ENCODE data around the gene TRIM33. TPM values are rescaled to one million over a fixed set of nuclear protein-coding genes. Genes with fewer than 3 reads are reported as not detected.

TRIM33 gene
- total RNA-seq: 10 to 100 TPM; 17.1 to 33.0 (median 25.3) TPM

DNA sequence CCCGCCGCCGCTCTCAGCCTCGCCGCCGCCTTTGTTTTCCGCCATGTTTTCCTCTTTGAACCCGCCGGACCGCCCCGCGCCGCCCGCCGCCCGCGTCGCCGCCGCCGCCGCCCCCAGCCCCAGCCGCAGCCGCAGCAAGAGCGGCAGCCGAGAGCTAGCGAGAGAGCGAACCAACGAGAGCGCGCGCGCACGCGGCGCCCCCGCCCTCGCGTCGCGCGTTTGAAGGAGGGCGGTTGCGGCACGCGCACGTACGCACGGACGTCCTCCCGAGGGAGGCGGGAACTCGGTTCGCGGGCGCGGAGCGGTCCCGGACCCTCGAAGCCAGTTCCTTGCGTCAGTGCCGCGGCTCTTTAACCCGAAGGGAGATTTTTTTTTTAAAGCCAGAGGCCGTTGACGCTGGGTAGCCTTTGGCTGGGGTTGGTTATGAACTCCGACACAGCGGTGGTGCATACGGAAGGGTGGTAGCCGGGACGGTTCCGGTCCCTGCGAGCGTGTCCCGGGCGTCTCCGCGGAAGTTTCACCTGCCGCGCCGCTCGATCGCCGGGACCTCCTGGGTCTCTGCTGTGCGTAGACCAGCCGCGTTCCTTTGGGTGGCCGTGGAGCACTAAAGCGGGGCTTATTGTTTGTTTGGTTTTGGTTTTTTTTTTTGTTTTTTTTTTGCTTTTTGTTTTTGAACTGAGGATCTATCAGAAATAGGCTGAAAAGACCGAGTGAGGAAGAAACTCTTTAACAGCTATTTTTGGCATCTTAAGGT lies at the start of gene TRIM33:
TRIM33 (minus strand) TSS at position 172 of the 754 bp plus-strand sequence; CDS start at position 45, 127 bp downstream.
- Histone ChIP-seq H3K9me3 (no peaks in the 10 kb centered on the region), H3K27me3 (no peaks in the 10 kb centered on the region), H3K27ac (peak within 1 kb of the TSS; percentile 88 to 99 (median 96)), H3K4me3 (peak within 1 kb of the TSS; percentile 69 to 100 (median 90)), H3K36me3 (no peaks in the 10 kb centered on the region), H3K4me1 (peaks cover 41 to 42% of the 10 kb centered on the region in 2 donors)
- intact Hi-C loops (cut with DNase I; ENCODE audit: low total_unique reads) (loop anchor here (1.0 to 2.0 kb wide), 4 partner anchors 70 to 246 kb away; partner anchors contain the start of genes BCAS2 and CSDE1), in situ Hi-C loops (cut with MboI; ENCODE audit: low sequenced_read_pairs in 4 of 4) (no loop called here)
- peak; percentile 81 to 91 for DNase-seq
- TF ChIP-seq, protein P1, sequence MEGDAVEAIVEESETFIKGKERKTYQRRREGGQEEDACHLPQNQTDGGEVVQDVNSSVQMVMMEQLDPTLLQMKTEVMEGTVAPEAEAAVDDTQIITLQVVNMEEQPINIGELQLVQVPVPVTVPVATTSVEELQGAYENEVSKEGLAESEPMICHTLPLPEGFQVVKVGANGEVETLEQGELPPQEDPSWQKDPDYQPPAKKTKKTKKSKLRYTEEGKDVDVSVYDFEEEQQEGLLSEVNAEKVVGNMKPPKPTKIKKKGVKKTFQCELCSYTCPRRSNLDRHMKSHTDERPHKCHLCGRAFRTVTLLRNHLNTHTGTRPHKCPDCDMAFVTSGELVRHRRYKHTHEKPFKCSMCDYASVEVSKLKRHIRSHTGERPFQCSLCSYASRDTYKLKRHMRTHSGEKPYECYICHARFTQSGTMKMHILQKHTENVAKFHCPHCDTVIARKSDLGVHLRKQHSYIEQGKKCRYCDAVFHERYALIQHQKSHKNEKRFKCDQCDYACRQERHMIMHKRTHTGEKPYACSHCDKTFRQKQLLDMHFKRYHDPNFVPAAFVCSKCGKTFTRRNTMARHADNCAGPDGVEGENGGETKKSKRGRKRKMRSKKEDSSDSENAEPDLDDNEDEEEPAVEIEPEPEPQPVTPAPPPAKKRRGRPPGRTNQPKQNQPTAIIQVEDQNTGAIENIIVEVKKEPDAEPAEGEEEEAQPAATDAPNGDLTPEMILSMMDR (IDR thresholded peaks at IDR 0.05 in 4 of 5, conservative IDR thresholded peaks at IDR 0.05 in 1 of 5): peak in 1 of 5 experiments; percentile 18
- peak; percentile 87 to 90 for TF ChIP-seq POLR2A (IDR thresholded peaks at IDR 0.05)
- peak; percentile 86 to 87 for ATAC-seq

DNA sequence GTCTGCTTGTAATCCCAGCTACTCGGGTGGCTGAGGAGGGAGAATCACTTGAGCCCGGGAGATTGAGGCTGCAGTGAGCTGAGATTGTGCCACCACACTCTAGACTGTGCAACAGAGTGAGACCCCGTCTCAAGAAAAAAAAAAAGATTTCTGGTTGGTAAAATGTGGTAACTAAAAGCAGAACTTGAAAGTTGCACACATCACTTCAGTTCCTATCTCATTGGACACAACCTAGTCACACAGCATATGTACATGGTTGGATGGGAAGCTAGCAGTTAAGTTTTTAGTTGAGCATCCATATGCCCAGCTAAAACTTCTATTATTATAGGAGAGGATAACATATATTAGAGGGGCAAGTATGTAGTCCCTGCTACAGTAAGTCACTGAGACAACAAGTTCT lies 48.4 kb upstream of the TRIM33 start:
- in situ Hi-C loops (cut with MboI; ENCODE audit: low sequenced_read_pairs in 4 of 4) (no loop called here), intact Hi-C loops (cut with DNase I; ENCODE audit: low total_unique reads) (loop anchor here (5.0 kb wide), 1 partner anchor 212 kb away; no protein-coding TSS in a partner anchor)
- Histone ChIP-seq H3K36me3 (peaks cover 0 to 6% of the 10 kb centered on the region in 2 donors), H3K27me3 (no peaks in the 10 kb centered on the region), H3K27ac (no peak overlapping the region), H3K4me1 (no peaks in the 10 kb centered on the region), H3K4me3 (no peak overlapping the region), H3K9me3 (no peaks in the 10 kb centered on the region)
- TF ChIP-seq, protein P1 (IDR thresholded peaks at IDR 0.05 in 4 of 5, conservative IDR thresholded peaks at IDR 0.05 in 1 of 5): no peak
- no peak for TF ChIP-seq POLR2A (IDR thresholded peaks at IDR 0.05)
- ATAC-seq: no peak
- no peak for DNase-seq

DNA sequence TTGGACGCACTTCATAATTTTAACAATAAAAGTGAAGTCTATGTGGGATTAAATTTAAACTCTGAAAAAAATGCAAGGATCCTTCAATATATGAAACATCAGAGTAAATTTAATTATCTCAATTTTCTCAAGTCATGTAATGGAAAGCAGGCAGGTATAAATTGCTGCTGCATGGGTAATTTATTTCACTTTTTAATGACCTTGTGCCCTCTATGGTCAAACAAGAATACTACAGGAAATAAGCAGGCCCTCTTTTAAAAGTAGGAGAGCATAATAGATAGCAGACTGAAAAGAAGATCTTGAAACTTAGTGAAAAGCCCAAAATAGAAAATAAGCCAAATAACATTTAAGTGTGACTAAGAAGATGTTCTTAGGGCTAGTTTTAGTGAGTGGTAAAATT lies 47.5 kb upstream of the TRIM33 start:
- DNase-seq (no peak), ATAC-seq (no peak)
- in situ Hi-C loops (cut with MboI; ENCODE audit: low sequenced_read_pairs in 4 of 4): no loop called here
- intact Hi-C loops (cut with DNase I; ENCODE audit: low total_unique reads): loop anchor here (5.0 kb wide), 1 partner anchor 211 kb away; no protein-coding TSS in a partner anchor
- Histone ChIP-seq H3K27ac (no peak overlapping the region), H3K27me3 (no peaks in the 10 kb centered on the region), H3K4me3 (no peak overlapping the region), H3K4me1 (no peaks in the 10 kb centered on the region), H3K9me3 (no peaks in the 10 kb centered on the region), H3K36me3 (no peaks in the 10 kb centered on the region)
- TF ChIP-seq, protein P1 (IDR thresholded peaks at IDR 0.05 in 4 of 5, conservative IDR thresholded peaks at IDR 0.05 in 1 of 5): peak in 2 of 5 experiments; percentile 21 to 28
- TF ChIP-seq POLR2A (IDR thresholded peaks at IDR 0.05): no peak

DNA sequence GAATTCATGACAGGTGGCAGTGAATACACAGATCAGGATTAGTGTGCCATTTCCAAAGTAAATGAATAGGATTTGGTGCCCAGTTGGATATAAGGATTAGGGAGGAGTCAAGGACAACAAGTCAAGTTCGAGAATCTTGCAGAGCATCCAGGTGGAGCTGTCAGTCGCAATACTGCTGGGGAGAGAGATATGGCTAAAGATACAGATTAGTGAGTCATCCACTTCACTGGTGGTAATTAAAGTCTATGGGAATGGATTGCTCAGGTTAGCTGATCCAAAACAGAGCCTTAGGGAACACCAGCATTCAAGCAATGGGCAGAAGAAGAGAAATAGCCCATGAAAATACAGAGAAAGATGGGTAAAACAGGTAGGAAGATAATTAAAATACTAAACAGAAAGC lies 43.6 kb upstream of the TRIM33 start:
- in situ Hi-C loops (cut with MboI; ENCODE audit: low sequenced_read_pairs in 4 of 4): no loop called here
- Histone ChIP-seq H3K36me3 (no peaks in the 10 kb centered on the region), H3K4me1 (no peaks in the 10 kb centered on the region), H3K27ac (no peak overlapping the region), H3K4me3 (no peak overlapping the region), H3K27me3 (no peaks in the 10 kb centered on the region), H3K9me3 (no peaks in the 10 kb centered on the region)
- ATAC-seq: no peak
- no peak for DNase-seq
- TF ChIP-seq, protein P1 (IDR thresholded peaks at IDR 0.05 in 4 of 5, conservative IDR thresholded peaks at IDR 0.05 in 1 of 5): no peak
- TF ChIP-seq POLR2A (IDR thresholded peaks at IDR 0.05): no peak
- intact Hi-C loops (cut with DNase I; ENCODE audit: low total_unique reads): no loop called here
